DND-41 (cell line): Measurements from ENCODE around the gene PNPT1.
A peak's percentile ranks its signal among the peaks of the same experiment; 100 is the strongest.
"Not testable (repeated sequence)": the region's sequence is repeated elsewhere in the genome, so short reads cannot be mapped to it uniquely, and the experiment has no call there.

ENCODE experiments used
- ATAC-seq: fragments of 200-7000 bp; cut with Tn5 transposase; 3 replicates; pipeline ENCODE4 v1.9.1; 2021; ENCODE audit warnings: low read depth; ENCODE audit not compliant: insufficient read depth
- DNase-seq: peaks from one replicate; pipeline ENCODE4 v3.0.0-alpha.2; 2020
- H2AFZ ChIP-seq: 2 replicates; pipeline ENCODE4 v1.6.0; 2012; ENCODE audit warnings: low read depth, low read length
- H3K27ac ChIP-seq: 2 replicates; pipeline ENCODE4 v1.5.1; 2012; ENCODE audit warnings: low read length, inconsistent platforms
- H3K27me3 ChIP-seq: fragments of 200-600 bp; sonication (generic); 2 replicates; pipeline ENCODE4 v1.6.0; 2012; ENCODE audit warnings: low read length, mild to moderate bottlenecking, inconsistent platforms; ENCODE audit not compliant: insufficient read depth, poor library complexity
- H3K36me3 ChIP-seq: 2 replicates; pipeline ENCODE4 v1.5.1; 2012; ENCODE audit warnings: low read length, inconsistent platforms; ENCODE audit not compliant: insufficient read depth
- H3K4me1 ChIP-seq: 2 replicates; pipeline ENCODE4 v1.5.1; 2012; ENCODE audit warnings: mild to moderate bottlenecking, low read length; ENCODE audit not compliant: insufficient read depth
- H3K4me2 ChIP-seq: 2 replicates; pipeline ENCODE4 v1.6.0; 2012; ENCODE audit warnings: mild to moderate bottlenecking, moderate library complexity, low read length, inconsistent platforms; ENCODE audit not compliant: insufficient read depth
- H3K4me3 ChIP-seq, 2 experiments: fragments of 200-600 bp in 1 of 2; shearing (Covaris generic) in 1 of 2; 2 replicates each; pipeline ENCODE4 v1.5.1; 2012 to 2016; ENCODE audit warnings: inconsistent platforms in 2 of 2, low read length in 2 of 2, mild to moderate bottlenecking in 2 of 2, low read depth in 1 of 2, moderate library complexity in 1 of 2
- H3K79me2 ChIP-seq: 2 replicates; pipeline ENCODE4 v1.6.0; 2012; ENCODE audit warnings: low read length, inconsistent platforms; ENCODE audit not compliant: insufficient read depth
- H3K9ac ChIP-seq: 2 replicates; pipeline ENCODE4 v1.6.0; 2012; ENCODE audit warnings: low read depth, mild to moderate bottlenecking, inconsistent platforms, low read length, moderate library complexity
- H3K9me3 ChIP-seq: 2 replicates; pipeline ENCODE4 v1.5.1; 2012; ENCODE audit warnings: low read length, moderate library complexity, mild to moderate bottlenecking, inconsistent platforms; ENCODE audit not compliant: insufficient read depth, severe bottlenecking
- H4K20me1 ChIP-seq: 2 replicates; pipeline ENCODE4 v1.6.0; 2012; ENCODE audit warnings: low read length; ENCODE audit not compliant: insufficient read depth
- EZH2 ChIP-seq: IDR thresholded peaks from 3 replicates; pipeline ENCODE4 v1.6.1; 2012; ENCODE audit warnings: borderline replicate concordance, low read depth, mild to moderate bottlenecking, moderate library complexity, low read length, inconsistent platforms; ENCODE audit not compliant: severe bottlenecking
- TF ChIP-seq, protein P1 (sequence below): IDR thresholded peaks from 2 replicates; pipeline ENCODE4 v1.5.1; 2012; ENCODE audit warnings: borderline replicate concordance, low read length, moderate library complexity, mild to moderate bottlenecking; ENCODE audit not compliant: poor library complexity, severe bottlenecking; ENCODE audit errors: extremely low read depth

Gene PNPT1

DNA sequence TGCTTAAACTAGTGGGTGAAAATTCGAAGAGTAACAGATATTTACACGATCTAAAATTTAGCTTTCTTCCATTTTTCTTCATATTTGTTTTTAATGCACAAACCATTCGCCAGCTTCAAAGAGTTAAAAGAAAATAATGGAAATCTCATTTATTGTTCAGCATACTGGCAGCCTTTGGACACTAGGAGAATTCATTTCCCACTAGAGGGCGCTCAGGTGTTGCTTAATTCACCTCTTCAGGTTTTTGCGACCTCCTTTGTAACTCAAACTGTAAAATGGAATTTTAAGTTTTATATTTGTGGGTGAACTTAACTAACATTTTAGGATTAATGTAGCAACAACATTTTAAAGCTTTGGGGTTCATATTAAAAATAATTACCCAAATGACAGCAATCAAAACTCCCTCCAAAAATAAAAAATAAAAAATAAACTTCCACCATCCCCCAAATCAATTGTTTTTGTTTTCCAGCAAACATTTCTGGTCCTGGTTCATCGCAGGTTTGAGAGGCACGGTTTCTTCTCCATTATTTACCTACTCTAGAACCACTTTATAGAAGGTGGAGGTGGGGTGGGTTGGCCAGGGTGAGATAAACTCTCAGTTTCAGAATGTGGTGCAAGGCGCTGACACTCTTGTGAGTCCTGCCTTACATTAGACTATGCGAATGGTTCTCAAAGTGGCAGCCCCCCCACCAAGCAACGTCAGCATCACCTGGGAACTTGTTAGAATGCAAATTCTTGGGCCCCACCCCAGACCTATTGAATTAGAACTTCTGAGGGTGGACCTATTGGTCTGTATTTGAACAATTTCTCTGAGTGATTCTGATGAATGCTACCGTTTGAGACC, 24.7 kb upstream of the PNPT1 start:
- no peak overlapping the region for H3K4me3 ChIP-seq
- DNase-seq (peak; percentile 61), ATAC-seq (peak; percentile 85)
- H3K4me1 ChIP-seq = no peaks in the 10 kb centered on the region
- no peaks in the 10 kb centered on the region for H3K9me3 ChIP-seq
- H3K27me3 ChIP-seq = peaks cover 4% of the 10 kb centered on the region
- no peak for TF ChIP-seq EZH2
- TF ChIP-seq, protein P1, sequence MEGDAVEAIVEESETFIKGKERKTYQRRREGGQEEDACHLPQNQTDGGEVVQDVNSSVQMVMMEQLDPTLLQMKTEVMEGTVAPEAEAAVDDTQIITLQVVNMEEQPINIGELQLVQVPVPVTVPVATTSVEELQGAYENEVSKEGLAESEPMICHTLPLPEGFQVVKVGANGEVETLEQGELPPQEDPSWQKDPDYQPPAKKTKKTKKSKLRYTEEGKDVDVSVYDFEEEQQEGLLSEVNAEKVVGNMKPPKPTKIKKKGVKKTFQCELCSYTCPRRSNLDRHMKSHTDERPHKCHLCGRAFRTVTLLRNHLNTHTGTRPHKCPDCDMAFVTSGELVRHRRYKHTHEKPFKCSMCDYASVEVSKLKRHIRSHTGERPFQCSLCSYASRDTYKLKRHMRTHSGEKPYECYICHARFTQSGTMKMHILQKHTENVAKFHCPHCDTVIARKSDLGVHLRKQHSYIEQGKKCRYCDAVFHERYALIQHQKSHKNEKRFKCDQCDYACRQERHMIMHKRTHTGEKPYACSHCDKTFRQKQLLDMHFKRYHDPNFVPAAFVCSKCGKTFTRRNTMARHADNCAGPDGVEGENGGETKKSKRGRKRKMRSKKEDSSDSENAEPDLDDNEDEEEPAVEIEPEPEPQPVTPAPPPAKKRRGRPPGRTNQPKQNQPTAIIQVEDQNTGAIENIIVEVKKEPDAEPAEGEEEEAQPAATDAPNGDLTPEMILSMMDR = peak; percentile 92
- H3K4me2 ChIP-seq = no peak overlapping the region
- H2AFZ ChIP-seq = no peak overlapping the region
- H3K36me3 ChIP-seq = no peaks in the 10 kb centered on the region
- H3K9ac ChIP-seq = no peak overlapping the region
- H4K20me1 ChIP-seq = no peaks in the 10 kb centered on the region
- H3K79me2 ChIP-seq = no peaks in the 10 kb centered on the region
- no peak overlapping the region for H3K27ac ChIP-seq

DNA sequence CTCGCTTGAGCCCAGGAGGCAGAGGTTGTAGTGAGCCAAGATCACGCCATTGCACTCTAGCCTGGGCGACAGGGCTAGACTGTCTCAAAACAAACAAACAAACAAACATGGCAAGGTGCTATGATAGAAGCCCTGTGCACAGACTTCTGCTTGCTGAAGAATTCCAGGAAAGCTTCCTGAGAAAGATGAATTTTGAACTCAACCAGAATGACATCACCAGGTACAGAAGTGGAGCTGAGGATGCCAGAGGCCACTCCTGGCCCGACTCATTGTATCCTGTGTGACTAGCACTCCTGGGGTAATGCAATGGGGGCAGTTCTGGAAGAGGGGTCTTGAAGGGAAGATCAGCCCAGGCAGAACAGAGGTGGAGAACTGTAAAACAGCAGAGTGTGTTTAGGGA, 22.0 kb upstream of the PNPT1 start:
- no peak overlapping the region for H3K4me3 ChIP-seq
- H3K27me3 ChIP-seq = peaks cover 10% of the 10 kb centered on the region
- no peak overlapping the region for H3K4me2 ChIP-seq
- H4K20me1 ChIP-seq = no peaks in the 10 kb centered on the region
- no peak overlapping the region for H3K27ac ChIP-seq
- no peak overlapping the region for H3K9ac ChIP-seq
- no peaks in the 10 kb centered on the region for H3K36me3 ChIP-seq
- no peak for ATAC-seq
- no peak overlapping the region for H2AFZ ChIP-seq
- TF ChIP-seq EZH2 = no peak
- TF ChIP-seq, protein P1 = no peak
- no peak for DNase-seq
- H3K4me1 ChIP-seq = no peaks in the 10 kb centered on the region
- H3K79me2 ChIP-seq = no peaks in the 10 kb centered on the region
- H3K9me3 ChIP-seq = no peaks in the 10 kb centered on the region

DNA sequence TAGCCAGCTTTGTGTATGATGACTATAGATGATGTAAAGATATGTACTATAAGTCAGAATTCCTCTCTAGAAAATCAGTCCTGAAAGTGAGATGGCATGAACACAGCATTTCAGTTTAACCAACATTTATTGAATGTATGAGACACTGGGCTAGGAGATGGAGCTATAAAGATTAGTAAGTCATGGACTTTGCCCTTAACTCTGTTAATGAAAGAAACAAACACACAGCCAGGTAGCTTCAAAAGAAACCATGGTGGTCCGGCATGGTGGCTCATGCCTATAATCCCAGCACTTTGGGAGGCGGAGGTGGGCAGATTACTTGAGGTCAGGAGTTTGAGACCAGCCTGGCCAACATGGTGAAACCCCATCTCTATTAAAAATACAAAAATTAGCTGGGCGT, 21.5 kb upstream of the PNPT1 start:
- not testable (repeated sequence) for H3K9ac ChIP-seq, H3K79me2 ChIP-seq, H4K20me1 ChIP-seq, H3K27ac ChIP-seq, H3K36me3 ChIP-seq, ATAC-seq, H3K27me3 ChIP-seq, H2AFZ ChIP-seq, H3K4me3 ChIP-seq, H3K4me1 ChIP-seq, H3K9me3 ChIP-seq, DNase-seq, H3K4me2 ChIP-seq

DNA sequence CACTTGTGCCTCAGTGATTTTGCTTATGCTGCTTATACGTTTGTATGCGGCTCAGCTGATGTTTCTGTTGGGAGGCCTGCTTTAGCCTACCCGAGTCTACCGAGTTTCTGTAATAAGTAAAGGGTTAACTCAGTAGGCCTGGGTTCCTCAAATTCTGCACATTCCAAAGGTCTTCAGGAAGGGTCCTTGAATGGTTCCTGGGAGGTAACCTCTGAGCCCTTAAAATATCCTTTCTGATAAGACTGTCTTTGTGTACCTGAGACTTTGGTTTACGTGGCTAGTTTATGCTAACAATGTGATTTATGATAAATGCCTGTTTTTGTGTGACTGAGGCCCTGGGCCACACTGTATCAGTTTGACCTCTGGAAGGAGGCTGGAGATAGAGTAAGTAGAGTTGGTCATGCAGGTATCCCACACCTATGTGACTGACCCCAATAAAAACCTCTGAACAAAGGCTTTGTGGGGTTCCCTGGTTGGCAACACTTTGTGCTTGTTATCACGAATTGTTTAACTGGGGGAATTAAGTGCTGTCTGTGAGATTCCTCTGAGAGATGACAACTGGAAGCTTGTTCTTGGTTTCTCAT, 18.9 kb upstream of the PNPT1 start:
- ATAC-seq = no peak
- no peak overlapping the region for H3K27ac ChIP-seq
- no peaks in the 10 kb centered on the region for H3K36me3 ChIP-seq
- H4K20me1 ChIP-seq = no peaks in the 10 kb centered on the region
- no peak overlapping the region for H3K9ac ChIP-seq
- H3K4me2 ChIP-seq = no peak overlapping the region
- peaks cover 5% of the 10 kb centered on the region for H3K27me3 ChIP-seq
- no peak overlapping the region for H2AFZ ChIP-seq
- TF ChIP-seq, protein P1 = no peak
- TF ChIP-seq EZH2 = no peak
- no peak for DNase-seq
- H3K9me3 ChIP-seq = no peaks in the 10 kb centered on the region
- no peaks in the 10 kb centered on the region for H3K79me2 ChIP-seq
- no peak overlapping the region for H3K4me3 ChIP-seq
- no peaks in the 10 kb centered on the region for H3K4me1 ChIP-seq
